ENCODE data around the gene TMEM33.
"Not testable (repeated sequence)": the region's sequence is repeated elsewhere in the genome, so short reads cannot be mapped to it uniquely, and the experiment has no call there.

The TMEM33 gene

GRCh38 chr4:41934901-41935651 is at the start of gene TMEM33:
TMEM33 (plus strand) TSS chr4:41935429; CDS start chr4:41935485, 56 bp downstream.
- peak; percentile 70 for DNase-seq (ENCODE audit: low read depth)

DNA sequence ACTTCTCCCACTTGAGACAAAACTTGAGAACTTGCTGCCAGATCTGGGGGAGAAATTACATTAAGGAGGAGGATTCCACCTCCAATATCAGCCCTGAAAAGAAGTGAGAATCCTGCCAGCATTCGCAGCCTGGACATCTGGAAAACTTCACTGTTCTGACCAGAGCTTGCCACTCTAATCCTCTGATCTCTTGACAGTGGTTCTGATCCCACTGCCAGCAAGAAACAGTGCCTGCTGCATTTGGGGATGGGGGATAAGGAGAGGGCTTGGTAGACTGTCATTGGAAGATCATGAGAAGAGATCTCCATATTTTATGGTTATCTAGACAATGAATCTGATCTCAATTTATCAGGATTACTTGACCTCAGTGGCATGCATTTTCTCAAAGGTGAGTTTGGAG is 49.8 kb upstream of the TMEM33 start:
- DNase-seq (ENCODE audit: low read depth): no peak

- no peak for DNase-seq (ENCODE audit: low read depth)
Observed at GRCh38 chr4:41887277-41887676, 48.0 kb upstream of the TMEM33 start.

DNA sequence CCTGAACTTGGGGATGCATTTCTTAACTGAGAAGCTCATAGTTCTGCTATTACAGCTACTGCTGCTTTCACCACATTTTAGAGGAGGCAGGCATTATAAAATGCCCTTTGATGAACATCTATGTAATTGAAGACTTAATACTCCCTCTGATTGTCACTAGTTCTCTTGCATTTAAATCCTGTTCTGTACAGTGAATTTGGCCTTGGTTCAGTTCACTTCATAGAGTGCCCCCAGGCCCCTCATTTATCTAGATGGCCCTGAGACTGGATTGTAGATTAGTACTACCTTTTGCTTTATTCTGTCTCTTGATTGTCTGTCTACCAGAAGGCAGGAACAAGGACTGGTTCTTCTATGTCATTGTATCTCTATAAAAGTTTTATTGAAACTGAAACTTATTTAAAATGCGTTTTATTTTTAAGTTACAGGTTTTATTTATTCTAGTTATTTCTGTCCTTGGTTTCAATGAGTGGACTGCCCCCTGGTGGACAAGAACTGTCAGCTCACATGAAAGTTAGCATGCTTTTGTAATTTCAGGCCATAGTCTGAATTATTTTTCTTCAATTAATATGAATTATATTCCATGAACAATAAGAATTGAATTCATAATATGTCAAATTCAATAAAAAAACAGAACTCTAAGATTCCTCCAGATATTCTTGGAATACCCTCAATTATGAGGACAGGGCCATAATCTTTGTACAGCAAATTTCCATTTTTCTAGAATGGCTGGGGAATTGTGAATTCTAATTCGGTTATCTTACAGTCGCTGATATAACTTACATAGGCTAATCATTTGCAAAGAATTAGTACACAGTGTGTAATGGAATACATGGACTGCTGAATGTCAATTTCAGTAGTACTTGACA is 47.2 kb upstream of the TMEM33 start:
- peak; percentile 11 for DNase-seq (ENCODE audit: low read depth)

GRCh38 chr4:41888687-41889074 is 46.5 kb upstream of the TMEM33 start:
- no peak for DNase-seq (ENCODE audit: low read depth)

- DNase-seq (ENCODE audit: low read depth): no peak
Observed at GRCh38 chr4:41889317-41889716, 45.9 kb upstream of the TMEM33 start.

DNA sequence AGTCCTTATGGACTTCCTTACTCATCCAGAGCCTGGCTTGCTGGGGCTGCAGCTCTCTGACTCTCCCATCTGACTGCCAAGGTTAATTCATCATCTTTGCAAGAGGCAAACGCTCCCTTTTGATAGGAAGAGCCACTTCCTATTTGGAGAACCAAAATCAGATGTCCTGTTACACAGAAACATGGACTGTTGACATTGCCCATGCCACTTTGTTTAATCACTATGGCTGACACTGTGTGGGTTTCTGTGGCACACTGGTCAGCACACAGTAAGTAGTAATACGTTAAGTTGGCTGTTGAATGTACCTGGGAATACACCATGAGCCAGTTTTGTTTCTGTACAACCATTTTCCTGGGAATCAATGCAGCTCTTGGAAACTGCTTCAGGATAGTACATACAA is 45.1 kb upstream of the TMEM33 start:
- no peak for DNase-seq (ENCODE audit: low read depth)

DNA sequence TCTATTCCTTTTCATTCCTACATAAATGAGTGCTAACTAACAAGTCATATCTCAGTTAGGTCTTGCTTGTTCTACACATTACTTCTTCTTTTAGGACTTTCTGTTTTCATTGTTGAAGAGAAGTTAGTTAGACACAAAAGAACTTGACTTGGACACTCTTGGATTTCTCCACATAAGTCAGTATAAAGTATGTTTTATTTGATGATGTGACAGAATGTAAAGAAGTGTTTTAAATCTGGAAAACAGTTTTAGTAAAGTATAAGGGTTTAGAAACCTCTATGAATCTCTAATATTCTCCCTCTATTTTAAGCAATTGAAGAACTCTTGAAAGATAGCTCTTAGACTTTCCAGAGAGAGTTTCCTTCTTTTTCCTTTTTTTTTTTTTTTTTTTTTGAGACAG is 38.6 kb upstream of the TMEM33 start:
- no peak for DNase-seq (ENCODE audit: low read depth)

GRCh38 chr4:41897698-41898097 is 37.5 kb upstream of the TMEM33 start:
- no peak for DNase-seq (ENCODE audit: low read depth)

DNA sequence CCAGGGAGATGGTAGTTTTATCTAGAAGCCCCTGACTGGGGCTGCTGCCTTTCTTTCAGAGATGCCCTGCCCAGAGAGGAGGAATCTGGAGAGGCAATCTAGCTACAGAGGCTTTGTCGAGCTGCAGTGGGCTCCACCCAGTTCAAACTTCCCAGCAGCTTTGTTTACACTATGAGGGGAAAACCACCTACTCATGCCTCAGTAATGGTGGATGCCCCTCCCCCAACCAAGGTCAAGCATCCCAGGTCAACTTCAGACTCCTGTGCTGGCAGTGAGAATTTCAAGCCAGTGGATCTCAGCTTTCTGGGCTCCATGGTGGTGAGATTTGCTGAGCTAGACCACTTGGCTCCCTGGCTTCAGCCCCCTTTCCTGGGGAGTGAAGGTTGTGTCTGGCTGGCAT is 26.1 kb upstream of the TMEM33 start:
- DNase-seq (ENCODE audit: low read depth): not testable (repeated sequence)

DNA sequence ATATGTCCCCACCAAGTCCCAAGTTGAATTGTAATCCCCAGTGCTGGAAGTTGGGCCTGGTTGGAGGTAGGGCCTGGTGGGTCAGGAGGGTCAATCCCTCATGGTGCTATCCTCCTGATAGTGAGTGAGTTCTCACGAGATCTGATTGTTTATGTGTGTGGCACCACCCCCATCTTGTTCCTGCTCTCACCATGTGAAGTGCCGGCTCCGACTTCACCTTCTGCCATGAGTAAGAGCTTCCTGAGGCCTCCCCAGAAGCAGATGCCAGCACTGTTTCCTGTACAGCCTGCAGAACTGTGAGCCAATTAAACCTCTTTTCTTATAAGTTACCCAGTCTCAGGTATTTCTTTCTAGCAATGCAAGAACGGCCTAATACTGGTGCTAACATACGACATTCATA is 22.7 kb upstream of the TMEM33 start:
- no peak for DNase-seq (ENCODE audit: low read depth)

DNA sequence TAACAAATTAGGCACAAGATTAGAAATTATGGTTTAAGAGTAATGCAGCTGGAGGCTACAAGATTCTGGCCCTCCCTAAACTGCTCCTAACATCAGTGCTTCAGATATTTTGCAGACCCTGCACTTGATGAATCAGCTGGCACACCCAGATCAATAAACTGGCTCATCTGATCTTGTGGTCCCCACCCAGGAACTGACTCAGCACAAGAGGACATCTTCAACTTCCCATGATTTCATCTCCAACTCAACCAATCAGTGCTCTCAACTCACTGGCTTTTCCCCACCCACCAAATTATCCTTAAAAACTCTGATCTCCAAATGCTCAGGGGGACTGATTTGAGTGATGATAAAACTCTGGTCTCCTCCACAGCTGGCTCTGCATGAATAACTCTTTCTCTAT is 21.7 kb upstream of the TMEM33 start:
- DNase-seq (ENCODE audit: low read depth): no peak

- DNase-seq (ENCODE audit: low read depth): no peak
Observed at GRCh38 chr4:41918278-41918677, 17.0 kb upstream of the TMEM33 start.

DNA sequence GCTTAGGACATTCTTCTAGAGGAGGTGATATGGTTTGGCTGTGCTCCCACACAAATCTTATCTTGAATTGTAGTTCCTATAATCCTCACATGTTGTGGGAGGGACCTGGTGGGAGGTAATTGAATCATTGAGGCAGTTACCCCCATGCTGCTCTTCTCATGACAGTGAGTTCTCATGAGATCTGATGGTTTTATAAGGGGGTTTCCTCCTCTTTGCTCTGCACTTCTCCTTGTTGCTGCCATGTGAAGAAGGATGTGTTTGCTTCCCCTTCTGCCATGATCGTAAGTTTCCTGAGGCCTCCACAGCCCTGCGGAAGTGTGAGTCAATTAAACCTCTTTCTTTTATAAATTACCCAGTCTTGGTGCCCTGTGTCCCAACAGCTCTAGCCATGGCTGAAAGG is 14.8 kb upstream of the TMEM33 start:
- DNase-seq (ENCODE audit: low read depth): not testable (repeated sequence)

- DNase-seq (ENCODE audit: low read depth): no peak
Observed at GRCh38 chr4:41921476-41921875, 13.8 kb upstream of the TMEM33 start.

DNA sequence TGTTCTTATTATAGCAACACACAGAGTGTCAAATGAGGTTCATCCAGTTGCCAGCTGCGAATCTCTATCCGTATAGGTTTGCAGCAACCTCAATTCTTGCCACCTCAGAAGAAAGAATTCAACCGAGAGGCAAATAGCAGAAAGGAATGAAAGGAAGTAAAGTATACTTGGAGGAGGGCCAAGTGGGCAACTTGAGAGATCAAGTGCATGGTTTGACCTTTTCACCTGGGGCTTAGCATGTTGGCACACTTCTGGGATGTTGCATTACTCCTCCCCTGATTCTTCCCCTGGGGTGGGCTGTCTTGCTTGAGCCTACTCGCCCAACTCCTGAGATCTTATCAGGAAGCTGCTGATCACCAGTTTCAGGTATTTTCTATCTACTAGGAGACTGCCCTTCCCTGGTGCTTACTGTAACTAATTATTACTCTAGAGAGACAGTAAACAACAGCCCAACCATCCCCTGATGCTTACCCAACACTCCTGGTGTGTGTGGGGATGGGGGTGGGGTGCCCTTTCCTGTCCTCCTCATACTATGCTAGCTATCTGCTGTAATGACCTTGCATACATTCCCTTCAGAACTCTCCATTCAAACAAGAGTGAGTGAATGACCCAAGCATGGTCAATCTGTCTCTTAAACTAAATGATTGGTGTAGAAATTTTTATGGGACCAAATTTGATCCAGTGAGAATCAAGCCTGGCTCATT is 7.3 kb upstream of the TMEM33 start:
- no peak for DNase-seq (ENCODE audit: low read depth)

DNA sequence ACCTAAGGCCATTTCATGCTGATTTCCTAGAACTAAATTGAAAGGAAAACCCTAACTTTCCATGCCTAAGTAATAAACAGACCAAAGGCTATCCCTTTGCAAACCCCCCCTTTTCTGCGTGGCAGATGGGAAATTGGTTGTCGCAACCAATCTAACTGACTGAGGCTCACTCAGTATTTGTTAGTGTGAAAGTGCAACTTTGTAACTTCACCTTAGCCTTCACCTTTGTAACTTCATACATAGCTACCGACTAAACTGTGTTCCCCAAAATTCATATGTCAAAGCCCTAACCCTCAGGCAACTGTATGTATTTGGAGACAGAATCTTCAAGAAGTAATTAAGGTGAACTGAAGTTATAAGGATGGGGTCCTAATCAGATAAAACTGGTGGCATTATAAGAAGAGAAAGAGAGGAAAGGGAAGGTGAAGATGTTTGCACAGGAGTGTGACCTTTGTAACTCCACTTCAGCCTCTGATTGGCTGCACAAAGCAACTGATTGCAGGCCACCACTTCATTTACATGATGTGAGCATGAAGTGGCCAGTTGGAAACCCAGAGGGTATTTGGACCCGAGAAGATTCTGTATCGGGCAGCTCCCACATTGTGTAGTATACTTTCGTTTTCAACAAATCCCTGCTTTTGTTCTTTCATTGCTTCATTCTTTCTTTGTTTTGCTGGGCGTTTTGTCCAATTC is 4.9 kb upstream of the TMEM33 start:
- DNase-seq (ENCODE audit: low read depth): no peak

- no peak for DNase-seq (ENCODE audit: low read depth)
Observed at GRCh38 chr4:41932988-41933387, 2.2 kb upstream of the TMEM33 start.

GRCh38 chr4:41933997-41934503 is 1.2 kb upstream of the TMEM33 start:
- no peak for DNase-seq (ENCODE audit: low read depth)

GRCh38 chr4:41934514-41934900 is 722 bp upstream of the TMEM33 start:
- DNase-seq (ENCODE audit: low read depth): no peak

GRCh38 chr4:41935652-41936021 is 408 bp downstream of the TMEM33 start:
- DNase-seq (ENCODE audit: low read depth): no peak

DNA sequence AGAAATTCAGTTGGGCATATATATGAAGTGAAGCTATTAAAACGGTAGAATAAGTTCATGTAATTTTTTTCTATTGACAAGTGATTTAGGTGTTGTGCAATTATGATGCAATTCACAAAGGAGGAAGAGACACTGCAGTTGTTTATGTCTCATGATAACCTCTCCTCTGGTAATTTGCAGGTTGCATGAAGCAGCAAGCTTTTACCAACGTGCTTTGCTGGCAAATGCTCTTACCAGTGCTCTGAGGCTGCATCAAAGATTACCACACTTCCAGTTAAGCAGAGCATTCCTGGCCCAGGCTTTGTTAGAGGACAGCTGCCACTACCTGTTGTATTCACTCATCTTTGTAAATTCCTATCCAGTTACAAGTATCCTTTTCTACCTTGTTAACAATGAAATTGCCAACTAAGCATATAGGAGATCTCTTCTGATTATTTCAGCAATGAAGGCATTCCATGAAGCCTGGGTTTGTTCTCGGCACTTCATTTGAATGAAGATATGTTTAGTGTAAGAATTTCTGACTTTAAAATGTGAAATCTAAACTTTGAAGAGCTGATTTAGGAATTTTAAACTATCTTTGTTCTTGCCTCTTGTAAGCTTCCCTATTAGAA is 3.9 kb downstream of the TMEM33 start:
- no peak for DNase-seq (ENCODE audit: low read depth)

Measured in stimulated activated CD8-positive, alpha-beta memory T cell treated with anti-CD3 and anti-CD28 coated beads, Interleukin-4, amount 100 ng/mL, for 24 hours (primary cell).